HCT116 (cell line): ENCODE data around the gene THAP11. TPM values are rescaled to one million over a fixed set of nuclear protein-coding genes. Genes with fewer than 3 reads are reported as not detected.

Source experiments
- ATAC-seq: fragments of 200-7000 bp; cut with Tn5 transposase; 2 replicates; pipeline ENCODE4 v1.9.1; 2020; ENCODE audit warnings: mild to moderate bottlenecking, moderate library complexity
- BruUV-seq: library from RNA; stranded (reverse); fragments of 400-500 nt; replicated peaks from 2 replicates; lab custom pipeline; 2021; lab: Mats Ljungman, UMichigan
- CTCF ChIA-PET: fragments of 300-600 bp; sonication (Branson Sonifier 250); formaldehyde crosslinking; loops from one replicate; lab custom pipeline; 2021; ENCODE audit warnings: antibody characterized with exemption; lab: Charles Lee
- POLR2A ChIA-PET: fragments of 300-600, 350-600 bp; sonication (Branson Sonifier 250); formaldehyde crosslinking; loops from one replicate; lab custom pipeline; 2021; ENCODE audit warnings: antibody characterized with exemption; lab: Charles Lee
- RAD21 ChIA-PET, 2 experiments: fragments of 300-600 bp; sonication (Branson Sonifier 250); formaldehyde crosslinking; loops; one replicate each; lab custom pipeline; 2023; ENCODE audit warnings: low total read pairs in 2 of 2; ENCODE audit not compliant: uncharacterized antibody in 2 of 2, unreplicated experiment in 2 of 2, low non-redundant PET in 1 of 2; lab: Charles Lee
- DNase-seq: peaks from one replicate; pipeline ENCODE4 v3.0.0-alpha.2; 2010; ENCODE audit warnings: low read depth, low spot score
- H2AFZ ChIP-seq: fragments of 200-600 bp; shearing (Covaris generic), sonication (generic); 2 replicates; pipeline ENCODE4 v1.6.1; 2017; ENCODE audit warnings: low read depth, mixed run types, mixed read lengths, antibody characterized with exemption, low read length; ENCODE audit not compliant: poor library complexity, severe bottlenecking
- H3K27ac ChIP-seq: 2 replicates; pipeline ENCODE4 v1.5.1; 2012; ENCODE audit warnings: low read depth, low read length
- H3K27me3 ChIP-seq: fragments of 200-600 bp; sonication (generic); 2 replicates; pipeline ENCODE4 v1.6.1; 2016; ENCODE audit warnings: mixed run types, low read length, mixed read lengths; ENCODE audit not compliant: insufficient read depth
- H3K36me3 ChIP-seq, 2 experiments: fragments of 200-500 bp in 1 of 2; fragments of 200-600 bp in 1 of 2; sonication (Bioruptor generic) in 1 of 2; sonication (generic) in 1 of 2; 2 replicates each; pipeline versions ENCODE4 v1.5.1 to v1.6.1; 2014 to 2016; ENCODE audit warnings: low read length in 2 of 2, inconsistent platforms in 1 of 2, mixed read lengths in 1 of 2, mixed run types in 1 of 2; ENCODE audit not compliant: insufficient read depth in 2 of 2, control insufficient read depth in 1 of 2
- H3K4me1 ChIP-seq, 2 experiments: fragments of 200-600 bp in 1 of 2; sonication (generic) in 1 of 2; 2 replicates each; pipeline versions ENCODE4 v1.5.1 to v1.6.1; 2012 to 2017; ENCODE audit warnings: low read length in 2 of 2, inconsistent platforms in 1 of 2, mild to moderate bottlenecking in 1 of 2, mixed read lengths in 1 of 2, mixed run types in 1 of 2, moderate library complexity in 1 of 2; ENCODE audit not compliant: insufficient read depth in 2 of 2, control insufficient read depth in 1 of 2
- H3K4me2 ChIP-seq: fragments of 200-600 bp; sonication (generic); 2 replicates; pipeline ENCODE4 v1.6.1; 2017; ENCODE audit warnings: mixed run types, low read length, mixed read lengths
- H3K4me3 ChIP-seq, 2 experiments: fragments of 200-600 bp in 1 of 2; sonication (generic) in 1 of 2; replicated peaks in 1 of 2; 2 replicates each; pipeline ENCODE4 v1.5.1; 2011 to 2016; ENCODE audit warnings: low read length in 2 of 2, control low read depth in 1 of 2, low read depth in 1 of 2, mild to moderate bottlenecking in 1 of 2, mixed read lengths in 1 of 2, mixed run types in 1 of 2
- H3K79me2 ChIP-seq: fragments of 200-600 bp; sonication (generic); 2 replicates; pipeline ENCODE4 v1.6.1; 2017; ENCODE audit warnings: mild to moderate bottlenecking, mixed run types, low read length, moderate library complexity, mixed read lengths; ENCODE audit not compliant: insufficient read depth
- H3K9ac ChIP-seq: fragments of 200-600 bp; sonication (generic); 2 replicates; pipeline ENCODE4 v1.6.1; 2016; ENCODE audit warnings: low read length, mixed read lengths
- H3K9me2 ChIP-seq: fragments of 200-600 bp; sonication (generic), shearing (Covaris generic); 2 replicates; pipeline ENCODE4 v1.6.1; 2017; ENCODE audit warnings: mixed run types, mild to moderate bottlenecking, moderate library complexity; ENCODE audit not compliant: insufficient read depth
- H3K9me3 ChIP-seq, 2 experiments: fragments of 200-500 bp in 1 of 2; fragments of 200-600 bp in 1 of 2; sonication (Bioruptor generic) in 1 of 2; sonication (generic) in 1 of 2; 2 replicates each; pipeline ENCODE4 v1.6.1; 2014 to 2017; ENCODE audit warnings: low read length in 2 of 2, mixed read lengths in 2 of 2, inconsistent platforms in 1 of 2, low read depth in 1 of 2, mild to moderate bottlenecking in 1 of 2, mixed run types in 1 of 2, moderate library complexity in 1 of 2; ENCODE audit not compliant: control insufficient read depth in 1 of 2, insufficient read depth in 1 of 2
- H4K20me1 ChIP-seq: fragments of 200-600 bp; sonication (generic), shearing (Covaris generic); 2 replicates; pipeline ENCODE4 v1.6.1; 2017; ENCODE audit warnings: mixed run types, mild to moderate bottlenecking, moderate library complexity; ENCODE audit not compliant: insufficient read depth
- CEBPB ChIP-seq: IDR thresholded peaks from 2 replicates; pipeline ENCODE4 v1.6.1; 2012; ENCODE audit warnings: low read depth
- CTCF ChIP-seq, 3 experiments: fragments of 200-600 bp in 1 of 3; sonication (generic) in 1 of 3; IDR thresholded peaks in 2 of 3; conservative IDR thresholded peaks in 1 of 3; 2 replicates each; pipeline ENCODE4 v1.5.1; 2012 to 2017; ENCODE audit warnings: low read depth in 2 of 3, low read length in 2 of 3, antibody characterized with exemption in 1 of 3, borderline replicate concordance in 1 of 3, control low read depth in 1 of 3, mild to moderate bottlenecking in 1 of 3, mixed read lengths in 1 of 3, mixed run types in 1 of 3, moderate library complexity in 1 of 3; ENCODE audit not compliant: insufficient read depth in 1 of 3
- EGR1 ChIP-seq: IDR thresholded peaks from 2 replicates; pipeline ENCODE4 v1.6.1; 2012; ENCODE audit warnings: low read depth
- ELF1 ChIP-seq: IDR thresholded peaks from 2 replicates; pipeline ENCODE4 v1.6.1; 2012; ENCODE audit warnings: low read depth, borderline replicate concordance
- FOSL1 ChIP-seq: IDR thresholded peaks from 2 replicates; pipeline ENCODE4 v1.6.1; 2012; ENCODE audit warnings: low read depth
- MAX ChIP-seq: IDR thresholded peaks from 2 replicates; pipeline ENCODE4 v1.6.1; 2012
- POLR2A ChIP-seq: IDR thresholded peaks from 2 replicates; pipeline ENCODE4 v1.7.0; 2011; ENCODE audit warnings: borderline replicate concordance; ENCODE audit not compliant: insufficient read depth, insufficient read length; ENCODE audit errors: extremely low read depth
- POLR2AphosphoS5 ChIP-seq: IDR thresholded peaks from 2 replicates; pipeline ENCODE4 v1.6.1; 2011; ENCODE audit warnings: mild to moderate bottlenecking, low read depth, low read length, moderate library complexity
- RAD21 ChIP-seq: IDR thresholded peaks from 2 replicates; pipeline ENCODE4 v1.6.1; 2012; ENCODE audit warnings: low read depth, mild to moderate bottlenecking
- SIN3A ChIP-seq: IDR thresholded peaks from 2 replicates; pipeline ENCODE4 v1.6.1; 2012; ENCODE audit warnings: low read depth
- SP1 ChIP-seq: IDR thresholded peaks from 2 replicates; pipeline ENCODE4 v1.6.1; 2012; ENCODE audit warnings: low read depth
- SRF ChIP-seq: IDR thresholded peaks from 2 replicates; pipeline ENCODE4 v1.6.1; 2012; ENCODE audit warnings: low read depth
- YY1 ChIP-seq: IDR thresholded peaks from 2 replicates; pipeline ENCODE4 v1.6.1; 2011; ENCODE audit warnings: low read length, low read depth, moderate library complexity, mild to moderate bottlenecking; ENCODE audit not compliant: insufficient replicate concordance; ENCODE audit errors: extremely low read depth
- ZFX ChIP-seq: fragments of 450-650 bp; IDR thresholded peaks from 2 replicates; pipeline ENCODE4 v1.6.1; 2017
- intact Hi-C: fragments of 100-400 bp; cut with micrococcal nuclease; formaldehyde crosslinking; loops from 2 replicates; pipeline ENCODE4 v1.10.0; 2022
- total RNA-seq: library from RNA; stranded (reverse); gene quantifications from one replicate; pipeline ENCODE4 v1.2.1, GENCODE V29; 2021; ENCODE audit not compliant: unreplicated experiment

Gene THAP11
- total RNA-seq, 1 experiment from 2014 or later: 25.4 TPM

GRCh38 chr16:67892899-67893742 is 51.0 kb downstream of the THAP11 start, which contains the start of gene PSKH1:
TSS of gene PSKH1 (plus strand) at chr16:67893254. CDS start at chr16:67908750, 15,496 bp downstream.
- Histone ChIP-seq H3K36me3 (no peaks in the 10 kb centered on the region), H3K4me2 (peak within 1 kb of the TSS; percentile 76), H3K4me3 (peak within 1 kb of the TSS; percentile 91 to 98), H2AFZ (peak within 1 kb of the TSS; percentile 1), H3K9me3 (no peaks in the 10 kb centered on the region), H3K9me2 (no peaks in the 10 kb centered on the region), H3K9ac (peak within 1 kb of the TSS; percentile 97), H3K27me3 (no peaks in the 10 kb centered on the region), H3K79me2 (peaks cover 43% of the 10 kb centered on the region)
- DNase-seq (peak; percentile 88), ATAC-seq (peak; percentile 99)
- intact Hi-C loops: no loop called here
- CTCF ChIA-PET: interaction anchor here (0.6 to 1.1 kb wide), 2 partner anchors 10 to 366 kb away, joined by 3 to 4 read pairs; no protein-coding TSS in a partner anchor
- POLR2A ChIA-PET: no interaction called here
- TF ChIP-seq SP1 (peak; percentile 71), SIN3A (0 out of 2 replicates have a peak, but pooled peaks have one; percentile 29), SRF (peak; percentile 88), POLR2AphosphoS5 (no peak; the same call in none of the 2 replicates), MAX (no peak), EGR1 (peak; percentile 57), ZFX (peak; percentile 99), FOSL1 (no peak), CEBPB (no peak), YY1 (peak; percentile 91), RAD21 (no peak), ELF1 (no peak), CTCF (IDR thresholded peaks at IDR 0.05 in 2 of 3, conservative IDR thresholded peaks at IDR 0.05 in 1 of 3; ENCODE audit: borderline replicate concordance in 1 of 3, insufficient read depth in 1 of 3, low read depth in 2 of 3, low read length in 2 of 3) (no peak), POLR2A (peak; percentile 53)
- TF ChIP-seq, all 23 proteins: peak for 7
- Histone ChIP-seq H4K20me1 (no peaks in the 10 kb centered on the region), H3K27ac (peak within 1 kb of the TSS; percentile 78), H3K4me1 (peaks cover 13% of the 10 kb centered on the region in 2 experiments)
- RAD21 ChIA-PET: no interaction called here
- BruUV-seq: no TSS peak

Other genes with a start within 250 kb of the THAP11 start
- gene CARMIL2, start 197.2 kb upstream of the THAP11 start, total RNA-seq: 33.9 TPM
- 53.8 TPM for gene ACD, start 182.1 kb upstream of the THAP11 start, total RNA-seq
- gene PARD6A, start 181.4 kb upstream of the THAP11 start, total RNA-seq: 5.6 TPM
- 16.8 TPM for gene ENKD1, start 175.6 kb upstream of the THAP11 start, total RNA-seq
- 0.79 TPM for gene C16orf86, start 175.5 kb upstream of the THAP11 start, total RNA-seq
- 17.4 TPM for gene GFOD2, start 123.0 kb upstream of the THAP11 start, total RNA-seq
- gene RANBP10, start 35.8 kb upstream of the THAP11 start, total RNA-seq: 16.9 TPM
- gene TSNAXIP1, start 35.4 kb upstream of the THAP11 start, total RNA-seq: 1.2 TPM
- gene NUTF2, start 4.6 kb downstream of the THAP11 start, total RNA-seq: 145 TPM
- gene CENPT, start 5.4 kb downstream of the THAP11 start, total RNA-seq: 40.5 TPM
- 100 TPM for gene EDC4, start 30.7 kb downstream of the THAP11 start, total RNA-seq
- 1.4 TPM for gene NRN1L, start 42.6 kb downstream of the THAP11 start, total RNA-seq
- 16.2 TPM for gene PSKH1, start 50.9 kb downstream of the THAP11 start, total RNA-seq
- 3.4 TPM for gene CTRL, start 89.5 kb downstream of the THAP11 start, total RNA-seq
- 41.0 TPM for gene PSMB10, start 94.5 kb downstream of the THAP11 start, total RNA-seq
- 17.6 TPM for gene LCAT, start 101.8 kb downstream of the THAP11 start, total RNA-seq
- gene SLC12A4, start 126.3 kb downstream of the THAP11 start, total RNA-seq: 46.0 TPM
- not detected for gene DPEP3, start 138.2 kb downstream of the THAP11 start, total RNA-seq
- not detected for gene DPEP2, start 157.2 kb downstream of the THAP11 start, total RNA-seq
- not detected for gene DPEP2NB, start 173.6 kb downstream of the THAP11 start, total RNA-seq
- 13.8 TPM for gene DDX28, start 180.9 kb downstream of the THAP11 start, total RNA-seq
- 27.3 TPM for gene DUS2, start 181.0 kb downstream of the THAP11 start, total RNA-seq
- gene NFATC3, start 243.1 kb downstream of the THAP11 start, total RNA-seq: 25.6 TPM